ENCODE data around the gene NPAS2. TPM values are rescaled to one million over a fixed set of nuclear protein-coding genes. Genes with fewer than 3 reads are reported as not detected.

NPAS2 gene
- total and polyA plus RNA-seq, 12 donors: 4.7 to 51.3 (median 17.6) TPM

- DNase-seq: no peak
- H3K4me1 ChIP-seq (replicated peaks in 1 of 2): no peaks in the 10 kb centered on the region
- no peaks in the 10 kb centered on the region for H3K9me3 ChIP-seq (replicated peaks in 1 of 3)
- H3K4me3 ChIP-seq: no peak overlapping the region
- no peak overlapping the region for H3K27ac ChIP-seq
- intact Hi-C loops (cut with DNase I): no loop called here
- H3K36me3 ChIP-seq (replicated peaks in 1 of 2): peaks cover 0 to 7% of the 10 kb centered on the region in 2 donors
- H3K27me3 ChIP-seq: no peaks in the 10 kb centered on the region
- WGBS, 4 donors: 86 to 91% (median 88%) methylated on average over 3 of the region's 3 CpGs
- TF ChIP-seq CTCF (IDR thresholded peaks at IDR 0.05): no peak
These were observed 197.4 kb downstream of the NPAS2 start for GRCh38 chr2:101017371-101017770.

DNA sequence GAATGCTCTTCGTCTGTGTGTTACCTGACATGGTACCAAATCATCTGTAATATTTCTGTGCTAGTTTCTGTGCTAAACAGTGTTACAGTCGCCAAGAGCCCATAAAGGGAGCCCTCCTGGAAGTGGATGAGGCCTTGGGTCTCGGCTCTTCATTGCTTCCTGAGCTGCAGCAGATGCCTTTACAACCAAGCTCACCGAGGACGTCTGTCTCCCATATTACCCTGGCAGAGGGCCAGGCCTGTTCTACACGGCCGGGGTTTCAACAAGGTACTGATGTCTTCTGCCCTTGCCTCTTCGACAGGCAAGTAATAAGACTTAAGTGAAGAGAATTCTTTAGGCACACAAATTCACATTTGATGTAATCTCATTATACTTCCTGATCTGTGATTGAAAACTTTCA, 199.0 kb downstream of the NPAS2 start:
- DNase-seq: no peak
- intact Hi-C loops (cut with DNase I): no loop called here
- WGBS, 4 donors: 59 to 77% (median 66%) methylated on average over 8 of the region's 8 CpGs
- no peaks in the 10 kb centered on the region for H3K4me1 ChIP-seq (replicated peaks in 1 of 2)
- H3K27me3 ChIP-seq: no peaks in the 10 kb centered on the region
- no peaks in the 10 kb centered on the region for H3K9me3 ChIP-seq (replicated peaks in 1 of 3)
- peaks cover 0 to 7% of the 10 kb centered on the region in 2 donors for H3K36me3 ChIP-seq (replicated peaks in 1 of 2)
- TF ChIP-seq CTCF (IDR thresholded peaks at IDR 0.05): no peak
- TF ChIP-seq POLR2A (IDR thresholded peaks at IDR 0.05): no peak
- H3K27ac ChIP-seq: no peak overlapping the region
- H3K4me3 ChIP-seq: no peak overlapping the region

- intact Hi-C loops (cut with DNase I): no loop called here
- no peak for TF ChIP-seq CTCF (IDR thresholded peaks at IDR 0.05)
- no peak for TF ChIP-seq POLR2A (IDR thresholded peaks at IDR 0.05)
- WGBS, 4 donors: 84 to 92% (median 91%) methylated on average over 7 to 16 of the region's 16 CpGs
- no peaks in the 10 kb centered on the region for H3K9me3 ChIP-seq (replicated peaks in 1 of 3)
- no peak overlapping the region for H3K4me3 ChIP-seq
- peaks cover 0 to 7% of the 10 kb centered on the region in 2 donors for H3K36me3 ChIP-seq (replicated peaks in 1 of 2)
- no peak for DNase-seq
- H3K4me1 ChIP-seq (replicated peaks in 1 of 2): no peaks in the 10 kb centered on the region
- no peak overlapping the region for H3K27ac ChIP-seq
- H3K27me3 ChIP-seq: no peaks in the 10 kb centered on the region
These were observed 202.3 kb downstream of the NPAS2 start for GRCh38 chr2:101022221-101022620.

- Histone ChIP-seq H3K27me3 (no peaks in the 10 kb centered on the region), H3K36me3 (replicated peaks in 1 of 2) (peaks cover 0 to 7% of the 10 kb centered on the region in 2 donors), H3K4me3 (no peak overlapping the region), H3K4me1 (replicated peaks in 1 of 2) (no peaks in the 10 kb centered on the region), H3K27ac (no peak overlapping the region), H3K9me3 (replicated peaks in 1 of 3) (no peaks in the 10 kb centered on the region)
- TF ChIP-seq CTCF (IDR thresholded peaks at IDR 0.05) (no peak), POLR2A (IDR thresholded peaks at IDR 0.05) (no peak)
- intact Hi-C loops (cut with DNase I): no loop called here
- 89 to 92% (median 91%) methylated on average over 6 of the region's 6 CpGs for WGBS, 4 donors
- no peak for DNase-seq
These were observed 203.6 kb downstream of the NPAS2 start for GRCh38 chr2:101023327-101024107.

All from adrenal gland (tissue), 12 donors.